Measurements from ENCODE around the gene PIGV.

PIGV gene

DNA sequence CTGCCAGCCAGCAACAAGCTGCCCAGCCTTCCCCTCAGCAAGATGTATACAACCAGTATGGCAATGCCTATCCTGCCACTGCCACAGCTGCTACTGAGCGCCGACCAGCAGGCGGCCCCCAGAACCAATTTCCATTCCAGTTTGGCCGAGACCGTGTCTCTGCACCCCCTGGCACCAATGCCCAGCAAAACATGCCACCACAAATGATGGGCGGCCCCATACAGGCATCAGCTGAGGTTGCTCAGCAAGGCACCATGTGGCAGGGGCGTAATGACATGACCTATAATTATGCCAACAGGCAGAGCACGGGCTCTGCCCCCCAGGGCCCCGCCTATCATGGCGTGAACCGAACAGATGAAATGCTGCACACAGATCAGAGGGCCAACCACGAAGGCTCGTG is 13.3 kb upstream of the PIGV start:
- DNase-seq: no peak

DNA sequence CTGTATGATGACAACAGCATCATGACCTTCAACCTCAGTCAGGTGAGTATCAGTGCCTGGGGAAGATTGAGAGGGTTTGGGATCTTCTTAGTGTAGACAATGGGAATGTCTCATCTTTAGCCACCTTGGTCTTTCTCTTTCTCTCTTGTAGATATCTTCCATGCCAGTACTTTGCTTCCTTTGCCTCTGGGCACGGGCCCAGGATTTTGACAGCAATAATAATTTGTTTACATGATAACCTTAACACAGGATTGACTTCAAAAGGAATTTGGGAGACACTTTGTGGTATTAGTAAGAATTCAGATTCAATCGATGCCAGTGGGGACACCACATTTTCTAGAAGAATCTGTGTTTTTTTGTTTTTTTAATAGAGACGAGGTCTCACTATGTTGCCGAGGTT is 12.1 kb upstream of the PIGV start:
- DNase-seq: peak; percentile 63

DNA sequence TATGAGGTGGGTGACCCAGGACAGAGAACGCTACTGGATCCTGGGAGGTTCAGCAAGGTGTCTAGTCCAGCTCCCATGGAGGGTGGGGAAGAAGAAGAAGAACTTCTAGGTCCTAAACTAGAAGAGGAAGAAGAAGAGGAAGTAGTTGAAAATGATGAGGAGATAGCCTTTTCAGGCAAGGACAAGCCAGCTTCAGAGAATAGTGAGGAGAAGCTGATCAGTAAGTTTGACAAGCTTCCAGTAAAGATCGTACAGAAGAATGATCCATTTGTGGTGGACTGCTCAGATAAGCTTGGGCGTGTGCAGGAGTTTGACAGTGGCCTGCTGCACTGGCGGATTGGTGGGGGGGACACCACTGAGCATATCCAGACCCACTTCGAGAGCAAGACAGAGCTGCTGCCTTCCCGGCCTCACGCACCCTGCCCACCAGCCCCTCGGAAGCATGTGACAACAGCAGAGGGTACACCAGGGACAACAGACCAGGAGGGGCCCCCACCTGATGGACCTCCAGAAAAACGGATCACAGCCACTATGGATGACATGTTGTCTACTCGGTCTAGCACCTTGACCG is 8.6 kb upstream of the PIGV start:
- DNase-seq: no peak

DNA sequence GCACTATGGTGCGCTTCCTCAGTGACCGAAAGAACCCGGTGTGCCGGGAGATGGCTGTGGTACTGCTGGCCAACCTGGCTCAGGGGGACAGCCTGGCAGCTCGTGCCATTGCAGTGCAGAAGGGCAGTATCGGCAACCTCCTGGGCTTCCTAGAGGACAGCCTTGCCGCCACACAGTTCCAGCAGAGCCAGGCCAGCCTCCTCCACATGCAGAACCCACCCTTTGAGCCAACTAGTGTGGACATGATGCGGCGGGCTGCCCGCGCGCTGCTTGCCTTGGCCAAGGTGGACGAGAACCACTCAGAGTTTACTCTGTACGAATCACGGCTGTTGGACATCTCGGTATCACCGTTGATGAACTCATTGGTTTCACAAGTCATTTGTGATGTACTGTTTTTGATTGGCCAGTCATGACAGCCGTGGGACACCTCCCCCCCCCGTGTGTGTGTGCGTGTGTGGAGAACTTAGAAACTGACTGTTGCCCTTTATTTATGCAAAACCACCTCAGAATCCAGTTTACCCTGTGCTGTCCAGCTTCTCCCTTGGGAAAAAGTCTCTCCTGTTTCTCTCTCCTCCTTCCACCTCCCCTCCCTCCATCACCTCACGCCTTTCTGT is 7.3 kb upstream of the PIGV start:
- no peak for DNase-seq

DNA sequence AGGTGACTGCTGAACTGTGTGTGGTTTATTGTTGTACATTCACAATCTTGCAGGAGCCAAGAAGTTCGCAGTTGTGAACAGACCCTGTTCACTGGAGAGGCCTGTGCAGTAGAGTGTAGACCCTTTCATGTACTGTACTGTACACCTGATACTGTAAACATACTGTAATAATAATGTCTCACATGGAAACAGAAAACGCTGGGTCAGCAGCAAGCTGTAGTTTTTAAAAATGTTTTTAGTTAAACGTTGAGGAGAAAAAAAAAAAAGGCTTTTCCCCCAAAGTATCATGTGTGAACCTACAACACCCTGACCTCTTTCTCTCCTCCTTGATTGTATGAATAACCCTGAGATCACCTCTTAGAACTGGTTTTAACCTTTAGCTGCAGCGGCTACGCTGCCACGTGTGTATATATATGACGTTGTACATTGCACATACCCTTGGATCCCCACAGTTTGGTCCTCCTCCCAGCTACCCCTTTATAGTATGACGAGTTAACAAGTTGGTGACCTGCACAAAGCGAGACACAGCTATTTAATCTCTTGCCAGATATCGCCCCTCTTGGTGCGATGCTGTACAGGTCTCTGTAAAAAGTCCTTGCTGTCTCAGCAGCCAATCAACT is 6.4 kb upstream of the PIGV start:
- no peak for DNase-seq

DNA sequence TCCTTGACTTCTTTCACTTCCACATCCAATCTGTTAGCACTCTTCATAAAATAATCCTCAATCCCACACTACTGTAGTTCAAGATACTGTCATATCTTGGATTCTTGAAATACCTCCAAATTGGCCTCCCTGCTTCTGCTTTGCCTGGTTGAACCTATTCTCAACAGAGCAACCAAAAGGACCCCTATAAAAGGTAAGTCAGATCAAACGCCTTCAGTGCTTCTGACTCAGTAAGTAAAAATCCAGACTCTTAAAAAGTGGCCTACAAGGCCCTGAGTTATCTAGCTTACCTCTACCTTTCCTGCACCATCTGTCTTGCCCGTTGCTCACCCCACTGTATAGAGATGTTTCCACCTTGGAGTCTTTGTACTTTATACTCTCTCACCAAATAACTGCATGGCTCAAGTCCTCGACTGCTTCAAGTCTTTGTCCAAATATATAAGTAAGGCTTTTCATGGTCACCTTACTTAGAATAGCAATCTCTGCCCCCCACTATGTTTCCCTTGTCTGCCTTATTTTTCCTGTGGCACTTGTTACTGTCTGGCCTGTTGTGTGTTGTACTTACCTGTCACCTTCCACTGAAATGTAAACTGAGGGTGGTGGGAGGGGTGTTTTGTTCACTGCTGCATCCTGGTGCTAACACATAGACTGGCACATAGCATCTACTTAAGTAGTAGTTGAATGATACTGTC is 5.1 kb upstream of the PIGV start:
- DNase-seq: no peak

DNA sequence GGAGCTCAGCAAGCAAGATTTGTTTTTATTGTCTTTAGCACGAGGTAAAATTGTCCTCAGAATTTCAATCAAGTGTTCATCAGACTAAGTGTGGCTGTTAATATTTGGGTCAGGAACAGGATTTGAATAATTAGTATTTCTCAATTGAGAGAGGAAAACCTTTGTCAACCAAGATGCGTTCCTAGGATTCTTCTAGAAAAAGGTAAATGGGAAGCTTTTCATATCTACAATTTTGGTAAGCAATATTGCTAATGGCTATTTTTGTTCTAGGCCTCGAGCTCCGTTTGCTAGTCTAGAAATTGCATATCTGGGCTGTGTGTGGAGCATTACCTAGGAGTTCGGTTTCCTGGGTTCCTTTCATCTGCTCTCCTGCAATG is 4.1 kb upstream of the PIGV start:
- no peak for DNase-seq

DNA sequence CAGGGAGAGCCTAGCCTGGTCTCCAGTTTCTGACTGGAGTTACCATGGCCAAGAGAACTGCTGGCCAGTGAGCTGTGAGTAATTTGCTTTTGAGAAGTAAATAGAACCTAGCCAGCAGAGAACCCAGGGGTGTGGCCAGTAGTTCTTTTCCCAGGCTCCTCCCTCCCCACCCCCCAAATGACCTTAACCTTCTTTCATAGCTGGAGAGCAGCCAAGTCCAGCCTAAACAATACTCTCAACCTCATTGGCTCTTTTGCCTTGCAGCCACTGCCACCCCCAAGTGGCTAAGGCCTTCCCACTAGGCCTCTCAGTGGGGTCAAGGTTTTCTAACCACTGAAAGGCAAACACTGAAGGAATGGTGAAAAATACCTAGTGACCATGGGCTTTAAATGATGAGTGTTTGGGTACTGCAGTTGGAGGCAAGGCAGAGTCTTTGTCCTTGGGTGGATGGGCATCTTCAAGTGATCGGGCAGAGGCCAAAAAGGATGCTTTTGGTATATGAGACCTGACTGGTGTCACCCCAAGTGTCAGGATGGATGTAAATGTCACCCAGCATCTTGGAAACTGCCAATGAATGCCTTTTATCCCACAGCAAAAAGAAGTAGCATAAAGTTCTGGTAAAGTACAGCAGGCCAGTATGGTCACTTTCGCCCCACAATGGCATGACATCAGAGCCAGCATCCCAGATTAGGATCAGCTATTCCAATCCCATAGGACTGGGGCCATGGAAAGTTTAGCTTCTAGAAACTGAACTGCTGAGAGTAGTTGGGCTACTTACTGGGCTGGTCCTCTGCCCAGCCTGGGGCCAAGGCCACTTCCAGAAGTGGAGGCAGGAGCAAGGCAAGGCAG is 3.5 kb upstream of the PIGV start:
- DNase-seq: peak; percentile 50

DNA sequence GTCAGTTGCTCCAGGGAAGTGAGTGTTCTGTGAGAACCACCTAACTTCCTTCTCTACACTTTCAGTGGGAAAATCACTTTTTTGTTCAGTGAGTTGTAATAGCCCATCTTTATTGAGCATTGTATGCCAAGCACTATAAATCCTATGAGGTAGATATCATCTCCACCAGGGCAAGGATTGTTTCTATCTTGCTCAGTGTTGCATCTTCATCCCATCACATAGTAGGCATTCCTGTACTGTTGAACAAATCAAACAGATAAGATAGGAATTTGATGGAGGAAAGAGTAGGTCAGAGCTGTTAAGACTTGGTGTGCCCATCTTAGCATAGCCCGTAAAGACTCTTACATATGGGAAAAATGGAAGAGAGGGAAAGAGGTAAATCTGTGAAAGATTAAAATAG is 2.9 kb upstream of the PIGV start:
- no peak for DNase-seq

DNA sequence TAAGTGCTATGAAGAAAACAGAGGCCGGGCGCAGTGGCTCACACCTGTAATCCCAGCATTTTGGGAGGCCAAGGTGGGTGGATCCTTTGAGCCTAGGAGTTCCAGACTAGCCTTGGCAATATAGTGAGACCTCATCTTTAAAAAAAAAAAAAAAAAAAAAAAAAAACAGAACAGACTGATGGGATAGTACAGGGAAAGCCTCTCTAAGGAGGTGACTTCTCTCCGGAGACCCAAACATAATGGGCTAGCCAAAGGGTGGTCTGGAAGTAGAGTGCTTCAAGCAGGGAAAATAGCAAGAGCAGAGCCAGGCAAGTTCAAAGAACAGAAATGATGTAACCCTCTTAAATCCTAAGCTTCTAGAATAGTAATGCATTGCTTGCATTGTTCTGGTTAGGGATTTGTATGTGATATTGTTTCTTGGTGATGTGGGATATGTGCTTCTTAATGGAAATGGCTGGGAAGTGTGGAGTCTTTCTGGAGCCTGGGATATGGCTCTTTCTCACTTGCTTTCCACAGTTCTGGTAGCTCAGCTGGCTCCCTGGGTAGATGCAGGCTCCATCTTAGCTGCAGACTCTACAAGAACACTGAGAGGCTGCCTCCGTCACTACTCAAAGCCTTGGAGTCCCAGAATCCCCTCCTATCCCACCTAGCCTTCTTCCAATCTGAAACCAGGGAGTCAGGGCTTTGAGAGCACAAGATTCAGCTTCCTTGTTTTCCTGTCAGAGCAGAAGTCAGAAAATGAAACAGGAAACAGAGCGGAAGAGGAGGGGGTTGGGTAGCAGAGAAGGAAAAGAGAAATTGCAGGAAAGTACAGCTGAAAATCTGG is 1.9 kb upstream of the PIGV start:
- DNase-seq: no peak

DNA sequence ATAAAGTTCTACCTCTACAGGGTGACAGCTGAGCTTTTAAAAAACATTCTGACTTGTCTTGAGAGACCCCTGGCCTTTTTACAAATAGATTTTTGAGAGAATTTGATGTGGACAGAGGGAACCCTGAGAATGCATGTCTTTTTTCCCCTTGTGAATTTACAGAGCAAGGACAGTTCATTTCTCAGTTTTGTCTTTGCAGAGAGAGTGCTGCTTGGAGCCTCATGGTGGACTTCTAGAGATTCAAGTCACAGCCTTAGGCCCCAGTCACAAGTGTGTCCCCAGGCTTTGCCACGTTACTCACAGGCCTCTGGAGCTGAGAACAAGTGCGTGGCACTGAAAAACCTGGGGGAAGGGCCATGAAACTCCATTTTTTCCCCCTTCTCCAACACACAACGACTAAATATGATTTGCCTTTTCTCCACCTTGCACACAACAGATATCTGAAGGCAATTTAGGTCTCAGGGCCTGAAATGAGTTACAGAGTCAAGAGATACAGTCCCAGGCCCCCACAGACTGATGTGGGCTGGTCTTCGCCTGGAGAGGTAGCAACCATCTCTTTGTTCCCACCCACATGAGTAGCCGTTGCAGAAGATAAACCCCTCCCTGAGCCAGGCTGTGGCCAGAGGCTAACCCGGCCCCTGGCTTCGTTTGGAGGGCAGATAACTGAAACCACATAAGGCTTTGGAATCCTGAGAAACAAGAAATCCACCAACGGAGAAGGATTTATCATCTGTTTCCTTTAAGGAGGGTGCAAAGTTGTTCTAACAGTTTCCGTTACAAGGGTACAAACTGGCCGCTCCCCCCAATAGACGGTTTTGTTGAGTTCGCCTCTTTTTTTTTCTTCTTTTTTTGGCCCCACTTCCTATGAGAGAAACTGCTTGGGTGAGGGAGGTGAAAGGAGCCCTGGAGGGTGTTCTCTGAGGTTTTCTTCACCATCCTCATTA is 1.0 kb upstream of the PIGV start:
- peak; percentile 94 for DNase-seq

DNA sequence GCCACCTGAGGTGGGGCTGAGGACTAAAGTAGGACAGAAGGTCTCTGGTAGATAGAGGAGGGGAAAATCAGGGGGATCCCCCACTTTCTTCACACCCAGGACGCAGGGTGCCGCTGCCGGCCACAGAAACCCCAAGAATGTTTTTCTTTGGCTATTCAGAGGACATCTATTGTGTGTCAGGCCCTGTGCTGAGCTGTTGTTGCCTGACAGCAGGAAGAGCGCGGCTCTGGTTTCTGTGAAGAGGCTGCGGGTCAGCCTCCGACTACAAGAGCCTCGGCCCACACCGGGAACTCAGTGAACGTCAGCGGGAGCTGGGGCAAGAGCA is 407 bp upstream of the PIGV start:
- DNase-seq: peak; percentile 28

DNA sequence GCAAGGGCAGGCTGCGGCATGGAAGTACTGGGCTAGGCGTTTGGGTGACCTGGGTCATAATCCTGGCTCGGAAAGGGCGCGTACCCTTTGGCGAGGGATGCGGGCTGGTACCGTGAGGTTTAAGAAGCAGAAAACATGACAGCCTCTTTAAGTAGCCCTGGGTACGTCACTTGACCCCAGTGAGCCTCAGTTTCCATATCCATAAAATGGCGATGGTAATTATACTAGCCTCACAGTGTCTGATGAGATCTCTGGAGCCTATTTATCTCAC is 700 bp downstream of the PIGV start:
- DNase-seq: no peak

DNA sequence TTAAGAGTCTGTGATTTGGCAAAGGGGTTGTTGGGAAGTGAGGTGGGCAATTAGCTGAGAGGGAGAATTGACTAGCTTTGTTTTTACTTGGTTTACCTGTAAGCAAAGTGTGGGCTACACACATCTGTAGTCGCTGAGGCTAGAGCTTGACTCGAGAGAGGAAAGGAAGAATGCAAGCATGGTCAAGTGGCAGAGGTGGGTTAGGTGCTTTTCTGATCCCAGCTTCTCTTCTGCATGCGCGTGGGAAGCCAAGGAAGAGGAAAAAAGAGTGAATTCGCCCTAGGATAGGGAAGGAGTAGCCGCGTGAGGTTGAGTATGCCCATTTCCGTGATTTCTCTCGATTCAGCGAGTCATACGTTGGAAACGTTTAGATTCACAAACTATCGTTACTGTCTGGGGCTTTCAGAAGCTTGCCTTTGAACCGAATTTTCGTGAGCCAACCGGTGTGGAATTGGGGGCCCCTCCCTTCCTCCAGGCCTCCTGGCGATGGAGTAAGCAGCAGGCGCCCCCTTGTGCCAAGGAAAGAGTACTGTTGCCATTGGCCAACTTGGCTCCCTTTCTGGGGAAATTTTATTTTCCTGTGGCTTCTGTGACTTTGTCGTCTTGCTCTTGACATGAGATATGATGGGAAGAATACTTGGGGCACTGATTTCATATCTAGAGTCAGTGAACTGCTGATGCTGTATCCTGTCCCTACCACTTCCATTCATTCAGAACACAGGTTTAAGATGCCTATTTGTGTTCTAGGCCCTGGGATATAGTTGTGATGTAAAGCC is 1.3 kb downstream of the PIGV start:
- DNase-seq: peak; percentile 76

DNA sequence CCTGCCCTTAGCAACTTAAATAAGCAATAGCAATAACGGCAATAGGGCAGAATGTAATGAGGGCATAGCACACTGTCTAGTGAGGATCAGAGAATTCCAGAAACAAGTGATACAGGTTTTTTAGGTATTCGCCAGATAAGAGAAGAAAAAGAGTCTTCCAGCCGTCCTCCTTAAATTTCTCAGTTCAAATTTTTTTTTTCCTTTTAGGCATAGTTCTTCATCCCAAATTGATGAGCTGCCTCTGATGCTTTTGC is 1.8 kb downstream of the PIGV start:
- DNase-seq: no peak

DNA sequence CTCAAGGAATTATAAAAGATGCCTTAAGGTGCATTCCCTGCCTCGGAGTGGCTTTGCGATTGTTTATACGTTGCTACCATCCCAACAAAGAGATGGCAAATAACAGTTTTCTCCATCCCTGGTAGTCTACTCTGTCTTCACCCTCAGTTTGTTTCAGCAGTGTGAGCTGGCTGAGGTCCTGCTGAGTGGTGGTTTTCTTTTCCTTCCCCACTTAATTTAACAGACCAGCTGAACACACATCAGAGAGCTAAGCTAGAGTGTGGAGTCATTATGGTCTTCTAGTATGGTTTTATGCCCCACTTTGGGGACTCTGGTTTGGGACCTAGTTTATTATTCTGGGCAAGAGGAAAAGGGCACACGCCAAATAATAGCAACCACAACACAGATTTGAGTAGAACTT is 2.2 kb downstream of the PIGV start:
- DNase-seq: no peak

DNA sequence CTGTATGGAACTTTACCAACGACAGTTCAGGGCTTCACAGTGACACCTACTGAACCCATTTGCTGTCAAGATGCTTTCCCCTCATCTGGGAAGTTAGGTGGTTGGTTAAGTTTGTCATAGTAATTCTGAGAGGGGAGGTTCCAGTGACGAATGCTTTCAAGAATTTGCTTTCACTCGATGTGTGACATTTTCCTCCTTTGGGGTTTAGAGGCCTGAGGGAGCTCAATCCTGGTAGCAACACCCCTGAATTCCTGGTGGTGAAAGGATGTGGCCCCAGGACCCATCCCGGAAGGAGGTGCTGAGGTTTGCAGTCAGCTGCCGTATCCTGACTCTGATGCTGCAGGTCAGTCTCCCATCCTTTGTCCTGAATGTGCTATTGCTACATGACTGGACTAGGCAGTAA is 2.8 kb downstream of the PIGV start:
- DNase-seq: no peak

DNA sequence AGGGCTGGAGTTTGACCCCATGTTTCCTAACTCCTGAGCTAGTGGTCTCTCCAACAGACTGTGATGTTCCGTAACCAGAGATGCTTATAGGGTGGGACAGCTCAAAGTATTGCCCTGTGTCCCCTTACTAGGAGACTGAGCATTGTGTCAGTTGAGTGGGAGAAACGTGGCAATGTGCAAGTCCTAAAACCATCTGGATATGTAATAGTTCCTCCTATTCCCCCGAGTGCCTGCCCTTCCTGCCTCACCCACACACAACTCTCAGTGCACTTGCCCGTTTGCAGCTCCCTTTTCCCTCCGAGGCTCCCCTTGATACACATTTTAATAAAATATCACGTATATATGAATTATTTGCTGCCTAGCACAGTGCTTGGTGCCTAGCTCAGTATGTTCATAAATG is 3.4 kb downstream of the PIGV start:
- DNase-seq: no peak

DNA sequence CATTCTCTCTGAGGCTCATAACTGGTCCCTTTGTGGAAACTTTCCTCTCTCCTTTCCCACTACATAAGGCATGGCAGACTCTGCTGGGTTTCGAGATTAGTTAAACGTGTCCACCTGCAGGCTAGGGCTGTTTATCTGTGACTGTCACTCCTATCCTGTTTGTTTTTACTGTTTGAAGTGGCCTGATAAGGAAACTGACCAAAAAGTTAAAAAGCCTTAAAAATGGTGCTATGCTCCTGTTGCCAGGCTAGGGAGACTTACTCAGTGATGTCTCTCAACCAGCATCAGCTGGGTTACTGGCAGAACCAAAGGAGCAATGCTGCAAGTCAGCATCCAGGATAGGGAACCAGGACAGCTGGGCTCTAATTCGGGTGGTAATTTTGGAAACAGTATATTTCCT is 3.9 kb downstream of the PIGV start:
- no peak for DNase-seq

DNA sequence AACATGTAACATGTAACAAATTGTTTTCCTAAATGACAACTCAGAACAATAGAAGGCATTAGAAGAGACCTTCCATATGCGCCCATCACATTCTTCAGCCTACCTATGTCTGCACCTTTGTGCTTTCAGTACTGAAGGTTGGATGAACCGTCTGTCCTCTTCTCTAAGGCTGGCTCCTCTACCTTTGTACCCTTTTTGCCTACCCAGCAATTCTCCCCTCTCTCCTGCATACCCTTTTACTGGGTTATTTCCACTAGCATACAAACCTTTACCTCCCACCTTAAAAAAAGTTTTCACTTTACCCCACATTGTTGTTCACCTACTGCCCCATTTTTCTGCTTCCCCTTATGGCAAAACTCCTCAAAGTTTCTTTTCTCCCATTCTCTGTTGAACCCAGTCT is 5.2 kb downstream of the PIGV start:
- no peak for DNase-seq

DNA sequence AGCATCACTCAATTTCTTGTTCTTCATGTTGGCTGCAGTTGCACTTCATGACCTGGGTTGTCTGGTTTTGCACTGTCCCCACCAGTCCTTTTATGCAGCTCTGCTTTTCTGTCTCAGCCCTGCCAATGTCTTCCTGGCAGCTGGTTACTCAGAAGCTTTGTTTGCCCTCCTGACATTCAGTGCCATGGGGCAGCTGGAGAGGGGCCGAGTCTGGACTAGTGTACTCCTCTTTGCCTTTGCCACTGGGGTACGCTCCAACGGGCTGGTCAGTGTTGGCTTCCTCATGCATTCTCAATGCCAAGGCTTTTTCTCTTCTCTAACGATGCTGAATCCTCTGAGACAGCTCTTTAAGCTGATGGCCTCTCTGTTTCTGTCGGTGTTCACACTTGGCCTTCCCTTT is 6.6 kb downstream of the PIGV start:
- DNase-seq: no peak
